LNCAP (cell line): ENCODE data around the gene LACTBL1.

Source experiments
- TF ChIP-seq, protein P1 (sequence below): fragments of 450-650 bp; IDR thresholded peaks from 2 replicates; pipeline ENCODE4 v1.5.1; 2017; ENCODE audit warnings: mild to moderate bottlenecking

LACTBL1 gene

GRCh38 chr1:22920026-22920733 lies 52.5 kb downstream of the LACTBL1 start:
- TF ChIP-seq, protein P1, sequence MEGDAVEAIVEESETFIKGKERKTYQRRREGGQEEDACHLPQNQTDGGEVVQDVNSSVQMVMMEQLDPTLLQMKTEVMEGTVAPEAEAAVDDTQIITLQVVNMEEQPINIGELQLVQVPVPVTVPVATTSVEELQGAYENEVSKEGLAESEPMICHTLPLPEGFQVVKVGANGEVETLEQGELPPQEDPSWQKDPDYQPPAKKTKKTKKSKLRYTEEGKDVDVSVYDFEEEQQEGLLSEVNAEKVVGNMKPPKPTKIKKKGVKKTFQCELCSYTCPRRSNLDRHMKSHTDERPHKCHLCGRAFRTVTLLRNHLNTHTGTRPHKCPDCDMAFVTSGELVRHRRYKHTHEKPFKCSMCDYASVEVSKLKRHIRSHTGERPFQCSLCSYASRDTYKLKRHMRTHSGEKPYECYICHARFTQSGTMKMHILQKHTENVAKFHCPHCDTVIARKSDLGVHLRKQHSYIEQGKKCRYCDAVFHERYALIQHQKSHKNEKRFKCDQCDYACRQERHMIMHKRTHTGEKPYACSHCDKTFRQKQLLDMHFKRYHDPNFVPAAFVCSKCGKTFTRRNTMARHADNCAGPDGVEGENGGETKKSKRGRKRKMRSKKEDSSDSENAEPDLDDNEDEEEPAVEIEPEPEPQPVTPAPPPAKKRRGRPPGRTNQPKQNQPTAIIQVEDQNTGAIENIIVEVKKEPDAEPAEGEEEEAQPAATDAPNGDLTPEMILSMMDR: no peak

GRCh38 chr1:22919341-22920025 lies 53.2 kb downstream of the LACTBL1 start:
- TF ChIP-seq, protein P1: no peak

DNA sequence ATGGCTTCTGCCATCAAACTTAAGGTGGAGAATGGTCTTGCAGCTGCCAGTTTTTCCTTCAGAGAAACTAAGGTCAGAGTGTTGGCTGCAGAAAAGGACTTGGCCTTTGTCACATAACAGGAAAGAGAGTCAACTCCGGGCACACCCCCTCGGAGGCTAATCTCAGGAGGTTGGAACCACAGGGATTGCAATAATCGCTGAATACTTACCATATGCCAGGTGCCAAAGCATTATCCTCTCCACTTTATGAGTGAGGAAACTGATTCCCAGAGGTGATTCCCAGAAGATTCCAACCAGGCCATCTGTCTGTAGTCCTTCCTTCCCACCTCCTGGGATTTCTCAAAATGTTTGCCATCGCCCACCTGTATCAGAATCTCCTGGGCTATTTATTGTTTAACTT lies 54.0 kb downstream of the LACTBL1 start:
- TF ChIP-seq, protein P1: no peak

DNA sequence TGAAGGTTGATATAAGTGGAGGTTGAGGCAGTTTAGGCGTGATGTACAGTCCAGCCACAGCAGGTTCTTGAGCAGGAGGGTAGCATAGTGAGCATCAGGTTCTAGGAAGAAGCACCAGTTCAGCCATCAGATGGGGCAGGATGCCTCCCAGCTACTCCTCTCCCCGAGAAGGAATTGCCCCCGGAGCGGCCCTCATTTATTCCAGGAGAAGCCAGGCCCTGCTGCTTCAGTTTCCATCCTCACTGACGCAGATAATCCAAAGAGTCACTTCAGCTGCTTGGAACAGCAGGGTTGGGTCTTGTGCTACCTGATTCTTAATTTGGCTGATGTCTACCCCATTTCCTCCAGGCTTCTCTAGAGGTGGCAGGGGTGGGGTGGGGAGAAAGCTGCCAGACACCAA lies 54.7 kb downstream of the LACTBL1 start:
- TF ChIP-seq, protein P1: no peak

DNA sequence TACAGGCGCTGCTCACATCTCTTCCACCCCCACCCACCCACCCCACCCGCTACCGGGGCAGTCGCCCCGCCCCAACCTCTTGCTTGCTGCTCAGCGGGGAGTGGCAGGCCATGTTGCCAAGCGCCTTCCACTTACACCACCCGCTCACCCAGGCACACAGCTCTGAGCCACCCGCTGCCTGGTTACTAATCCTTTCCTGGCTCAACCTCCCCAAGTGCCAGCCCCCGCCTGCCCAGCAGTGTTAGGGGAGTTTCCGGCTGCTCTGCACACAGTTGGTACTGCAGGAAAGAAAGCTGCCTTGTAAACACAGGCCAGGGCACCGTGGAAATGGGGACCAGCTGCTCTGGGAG lies 56.2 kb downstream of the LACTBL1 start:
- TF ChIP-seq, protein P1: no peak

DNA sequence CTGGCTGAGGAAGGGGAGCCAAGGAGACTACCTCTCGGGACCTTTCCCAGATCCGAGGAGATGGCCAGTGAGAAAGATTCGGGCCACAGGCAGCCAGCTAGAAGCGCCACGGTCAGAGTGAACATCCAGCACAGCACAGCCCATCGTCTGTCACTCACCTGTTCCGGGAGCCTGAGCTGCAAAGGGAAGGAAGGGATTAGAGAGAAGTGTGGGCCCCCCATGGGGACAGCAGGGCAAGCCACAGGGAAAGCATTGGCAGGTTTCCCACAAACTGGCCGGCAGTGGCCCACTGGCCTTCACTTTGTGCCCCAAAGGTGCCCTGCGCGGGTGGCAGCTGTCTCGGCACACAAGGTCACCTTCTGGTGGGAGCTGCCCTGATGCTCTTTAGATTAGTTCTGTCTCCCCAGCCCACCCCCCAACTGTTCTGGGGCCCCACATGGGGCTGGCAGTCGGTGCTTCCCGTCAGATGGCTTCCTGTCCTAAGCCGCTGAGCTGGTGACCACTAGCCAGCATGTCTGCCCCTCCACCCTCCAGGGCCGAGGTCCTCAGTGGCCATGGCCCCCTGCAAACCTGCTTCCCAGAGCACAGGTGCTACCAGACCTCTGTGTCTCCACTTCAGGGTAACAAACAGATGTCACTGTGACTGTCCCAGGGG lies 56.7 kb downstream of the LACTBL1 start:
- TF ChIP-seq, protein P1: no peak

- TF ChIP-seq, protein P1: no peak
These were observed 57.4 kb downstream of the LACTBL1 start for GRCh38 chr1:22915231-22915630.
